ENCODE results near the gene CLASP2. TPM values are rescaled to one million over a fixed set of nuclear protein-coding genes. Genes with fewer than 3 reads are reported as not detected.

Gene CLASP2
- total and polyA plus RNA-seq, 8 donors: 48.4 to 73.3 (median 61.6) TPM

DNA sequence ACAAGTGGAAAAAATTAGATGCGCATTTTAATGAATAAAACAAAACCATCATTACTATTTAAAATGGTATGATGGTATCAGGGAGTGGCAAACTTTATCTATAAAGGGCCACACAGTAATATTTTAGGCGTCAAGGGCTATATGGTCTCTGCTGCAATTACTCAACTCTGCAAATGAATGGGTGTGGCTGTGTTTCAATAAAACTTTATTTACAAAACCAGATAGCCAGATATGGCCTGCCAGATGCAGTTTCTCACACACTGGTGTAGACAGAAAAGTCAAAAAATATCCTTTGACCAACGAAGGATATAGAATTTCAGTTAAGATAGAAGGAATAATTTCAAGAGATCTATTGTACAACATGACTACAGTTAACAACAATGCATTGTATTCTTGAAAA lies 83.8 kb downstream of the CLASP2 start:
- H3K4me3 ChIP-seq: no peak overlapping the region
- ATAC-seq (no peak), DNase-seq (no peak)
- no peaks in the 10 kb centered on the region for H3K27me3 ChIP-seq
- intact Hi-C loops (cut with DNase I): loop anchor here in 1 of 2 donors (10.0 kb wide), 1 partner anchor 81 kb away; the partner anchor contains the start of gene CLASP2
- peaks cover 0 to 7% of the 10 kb centered on the region in 2 donors for H3K4me1 ChIP-seq
- TF ChIP-seq, protein P1, sequence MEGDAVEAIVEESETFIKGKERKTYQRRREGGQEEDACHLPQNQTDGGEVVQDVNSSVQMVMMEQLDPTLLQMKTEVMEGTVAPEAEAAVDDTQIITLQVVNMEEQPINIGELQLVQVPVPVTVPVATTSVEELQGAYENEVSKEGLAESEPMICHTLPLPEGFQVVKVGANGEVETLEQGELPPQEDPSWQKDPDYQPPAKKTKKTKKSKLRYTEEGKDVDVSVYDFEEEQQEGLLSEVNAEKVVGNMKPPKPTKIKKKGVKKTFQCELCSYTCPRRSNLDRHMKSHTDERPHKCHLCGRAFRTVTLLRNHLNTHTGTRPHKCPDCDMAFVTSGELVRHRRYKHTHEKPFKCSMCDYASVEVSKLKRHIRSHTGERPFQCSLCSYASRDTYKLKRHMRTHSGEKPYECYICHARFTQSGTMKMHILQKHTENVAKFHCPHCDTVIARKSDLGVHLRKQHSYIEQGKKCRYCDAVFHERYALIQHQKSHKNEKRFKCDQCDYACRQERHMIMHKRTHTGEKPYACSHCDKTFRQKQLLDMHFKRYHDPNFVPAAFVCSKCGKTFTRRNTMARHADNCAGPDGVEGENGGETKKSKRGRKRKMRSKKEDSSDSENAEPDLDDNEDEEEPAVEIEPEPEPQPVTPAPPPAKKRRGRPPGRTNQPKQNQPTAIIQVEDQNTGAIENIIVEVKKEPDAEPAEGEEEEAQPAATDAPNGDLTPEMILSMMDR (IDR thresholded peaks at IDR 0.05): no peak
- H3K27ac ChIP-seq: no peak overlapping the region
- H3K36me3 ChIP-seq: no peaks in the 10 kb centered on the region
- no peaks in the 10 kb centered on the region for H3K9me3 ChIP-seq

DNA sequence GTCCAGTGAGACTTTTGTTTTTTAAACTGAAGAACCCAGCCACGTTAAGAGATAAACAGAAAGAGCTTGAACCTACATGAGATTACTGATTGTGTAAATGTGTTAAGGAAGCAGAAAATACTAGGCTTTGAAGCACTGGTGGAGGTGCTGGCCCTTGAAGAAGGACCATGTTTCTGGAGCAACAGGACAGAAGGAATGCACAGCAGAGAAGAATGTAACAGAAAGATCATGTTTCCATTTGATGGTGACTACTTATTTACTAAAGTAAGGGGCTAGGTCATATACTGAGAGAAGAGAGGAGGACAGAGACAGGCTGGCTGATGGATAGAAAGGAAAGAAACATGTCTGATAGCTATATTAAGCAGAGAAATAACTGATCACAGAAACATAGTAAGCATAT lies 88.8 kb downstream of the CLASP2 start:
- no peaks in the 10 kb centered on the region for H3K4me1 ChIP-seq
- ATAC-seq (no peak), DNase-seq (no peak)
- no peaks in the 10 kb centered on the region for H3K9me3 ChIP-seq
- no peak overlapping the region for H3K4me3 ChIP-seq
- intact Hi-C loops (cut with DNase I): no loop called here
- TF ChIP-seq, protein P1 (IDR thresholded peaks at IDR 0.05): no peak
- H3K36me3 ChIP-seq: peaks cover 0 to 3% of the 10 kb centered on the region in 2 donors
- H3K27ac ChIP-seq: no peak overlapping the region
- H3K27me3 ChIP-seq: no peaks in the 10 kb centered on the region

DNA sequence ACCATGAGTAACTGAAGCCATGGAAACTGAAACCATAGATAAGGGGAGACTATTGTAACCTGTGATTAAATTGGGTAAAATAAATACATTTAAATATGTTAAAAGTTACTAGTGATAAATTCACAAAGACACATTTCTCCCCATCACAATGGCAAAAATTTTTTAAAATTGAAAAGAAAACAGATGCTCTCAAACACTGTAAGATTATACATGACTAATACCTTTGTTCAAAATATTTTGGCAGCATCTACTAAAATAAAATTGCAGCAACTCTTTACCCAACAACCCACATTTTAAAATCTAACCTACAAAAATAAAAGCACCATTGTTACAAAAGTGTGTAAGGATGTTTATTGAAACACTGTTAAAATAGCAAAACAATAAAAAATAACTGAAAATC lies 93.3 kb downstream of the CLASP2 start:
- H3K4me3 ChIP-seq: no peak overlapping the region
- H3K4me1 ChIP-seq: no peaks in the 10 kb centered on the region
- H3K9me3 ChIP-seq: no peaks in the 10 kb centered on the region
- TF ChIP-seq, protein P1 (IDR thresholded peaks at IDR 0.05): no peak
- no peak overlapping the region for H3K27ac ChIP-seq
- ATAC-seq: no peak
- DNase-seq: no peak
- intact Hi-C loops (cut with DNase I): no loop called here
- no peaks in the 10 kb centered on the region for H3K27me3 ChIP-seq
- peaks cover 0 to 8% of the 10 kb centered on the region in 2 donors for H3K36me3 ChIP-seq

DNA sequence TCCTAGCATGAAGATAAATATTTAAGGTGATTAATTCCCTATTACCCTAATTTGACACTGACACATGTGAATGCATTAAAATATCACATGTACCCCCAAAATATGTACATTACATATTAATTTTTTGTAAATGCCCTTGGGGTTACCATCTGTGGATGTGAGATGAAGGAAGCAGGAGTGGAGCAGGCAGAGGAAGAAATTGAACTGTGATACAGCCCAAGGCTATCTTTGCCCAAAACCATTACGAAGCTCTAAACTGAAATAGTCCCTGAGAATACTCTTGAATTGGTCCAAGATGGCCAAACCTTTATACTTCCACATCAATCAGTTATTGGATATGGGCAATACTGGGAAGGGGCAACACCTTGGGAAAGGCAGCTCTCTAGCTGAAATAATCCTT lies 105.0 kb downstream of the CLASP2 start:
- intact Hi-C loops (cut with DNase I): no loop called here
- DNase-seq: no peak
- H3K4me1 ChIP-seq: no peaks in the 10 kb centered on the region
- TF ChIP-seq, protein P1 (IDR thresholded peaks at IDR 0.05): no peak
- H3K27ac ChIP-seq: no peak overlapping the region
- no peak for ATAC-seq
- H3K9me3 ChIP-seq: no peaks in the 10 kb centered on the region
- H3K36me3 ChIP-seq: peaks cover 0 to 20% of the 10 kb centered on the region in 2 donors
- no peak overlapping the region for H3K4me3 ChIP-seq
- H3K27me3 ChIP-seq: no peaks in the 10 kb centered on the region

DNA sequence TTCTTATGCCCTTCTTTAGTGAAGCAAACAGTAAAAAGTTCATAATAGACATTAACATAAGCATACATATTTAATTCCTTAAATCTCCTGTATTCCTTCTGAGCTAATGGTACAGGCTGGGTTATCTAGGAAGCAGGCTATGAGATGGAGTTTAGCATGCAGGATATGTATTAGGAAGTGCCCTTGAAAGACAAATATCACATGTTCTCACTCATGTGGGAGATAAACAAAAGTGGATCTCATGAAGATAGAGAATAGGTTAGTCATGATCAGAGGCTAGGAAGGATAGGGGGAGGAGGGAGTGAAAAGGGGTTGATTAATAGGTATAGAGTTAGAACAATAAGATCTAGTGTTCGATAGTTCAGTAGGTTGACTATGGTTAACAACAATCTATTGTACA lies 105.4 kb downstream of the CLASP2 start:
- no peak overlapping the region for H3K27ac ChIP-seq
- intact Hi-C loops (cut with DNase I): no loop called here
- H3K27me3 ChIP-seq: no peaks in the 10 kb centered on the region
- DNase-seq (no peak), ATAC-seq (no peak)
- no peaks in the 10 kb centered on the region for H3K4me1 ChIP-seq
- no peaks in the 10 kb centered on the region for H3K9me3 ChIP-seq
- no peak overlapping the region for H3K4me3 ChIP-seq
- peaks cover 0 to 20% of the 10 kb centered on the region in 2 donors for H3K36me3 ChIP-seq
- TF ChIP-seq, protein P1 (IDR thresholded peaks at IDR 0.05): no peak
